Measurements from ENCODE around the gene DNAAF2. TPM values are rescaled to one million over a fixed set of nuclear protein-coding genes. Genes with fewer than 3 reads are reported as not detected.
A peak's percentile ranks its signal among the peaks of the same experiment; 100 is the strongest.

DNAAF2 gene
- total and polyA plus RNA-seq, 2 of the 13 experiments (the other 11 are each of a cell fraction or from before 2014, with no cell fraction given) = 6.1 to 13.6 TPM

DNA sequence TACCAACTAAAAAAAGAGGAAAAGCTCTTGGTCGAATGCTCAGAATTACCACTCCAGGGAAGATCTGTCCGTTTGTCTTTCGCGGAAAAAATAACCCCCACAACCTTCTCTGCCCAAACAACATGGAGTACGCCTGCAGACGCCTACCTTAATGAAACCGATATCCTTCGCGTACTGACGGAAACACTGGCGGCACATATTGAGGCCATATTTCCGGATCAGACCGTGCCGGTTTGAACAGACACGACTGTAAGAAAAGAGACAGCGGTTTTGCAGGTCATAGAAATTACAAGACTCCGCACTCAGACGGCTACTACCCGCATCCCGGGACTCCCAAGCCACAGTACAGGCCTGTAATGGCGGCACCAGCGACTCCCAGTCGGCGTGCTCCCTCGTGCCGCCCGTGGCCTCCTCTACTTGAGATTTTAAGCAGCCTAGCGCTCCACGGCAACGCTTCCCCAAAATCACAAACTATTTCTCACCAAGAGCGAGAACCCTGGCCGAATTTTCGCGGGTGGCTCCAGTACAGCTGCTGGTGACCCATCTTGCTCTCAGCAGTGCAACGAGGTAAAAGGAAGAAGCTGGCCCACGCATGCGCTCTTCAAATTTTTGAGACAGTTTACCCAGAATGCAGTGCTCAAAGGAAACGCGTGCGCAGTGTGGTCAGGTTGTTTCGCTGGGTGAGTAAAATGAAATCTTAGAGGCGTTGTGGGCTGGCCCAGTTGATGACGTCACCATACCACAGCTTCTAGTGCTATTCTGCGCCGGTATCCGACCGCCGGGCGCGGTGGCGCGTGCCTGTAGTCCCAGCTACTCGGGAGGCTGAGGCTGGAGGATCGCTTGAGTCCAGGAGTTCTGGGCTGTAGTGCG lies 49.0 kb downstream of the DNAAF2 start, which contains the start of gene RPS29 (continued):
- TF ChIP-seq ZBTB49 (CRISPR knock-in tag; IDR thresholded peaks at IDR 0.05; ENCODE audit: borderline replicate concordance) (no peak; the same call in 1 of the 2 replicates), FOXK2 (IDR thresholded peaks at IDR 0.05) (peak; percentile 60; the same call in 1 of the 2 replicates), MED13 (CRISPR knock-in tag; IDR thresholded peaks at IDR 0.05) (peak; percentile 77), ZNF558 (CRISPR knock-in tag; IDR thresholded peaks at IDR 0.05; ENCODE audit: borderline replicate concordance) (0 out of 2 replicates have a peak, but pooled peaks have one; percentile 12), MTA1 (CRISPR knock-in tag; IDR thresholded peaks at IDR 0.05; ENCODE audit: borderline replicate concordance) (peak; percentile 73; the same call in 1 of the 2 replicates), FOXA1 (IDR thresholded peaks at IDR 0.05) (no peak), FOXA1 (CRISPR knock-in tag; IDR thresholded peaks at IDR 0.05) (no peak), SKI (IDR thresholded peaks at IDR 0.05; ENCODE audit: partially characterized antibody) (peak; percentile 19), MIER3 (CRISPR knock-in tag; IDR thresholded peaks at IDR 0.05; ENCODE audit: borderline replicate concordance) (peak; percentile 46; the same call in 1 of the 2 replicates), SMAD3 (CRISPR knock-in tag; IDR thresholded peaks at IDR 0.05) (0 out of 2 replicates have a peak, but pooled peaks have one; percentile 46), HIVEP1 (CRISPR knock-in tag; IDR thresholded peaks at IDR 0.05) (peak; percentile 41; the same call in 1 of the 2 replicates), ZNF18 (CRISPR knock-in tag; IDR thresholded peaks at IDR 0.05; ENCODE audit: insufficient replicate concordance) (no peak), TAF1 (CRISPR knock-in tag; IDR thresholded peaks at IDR 0.05) (peak; percentile 97), CREM (IDR thresholded peaks at IDR 0.05) (peak; percentile 95), CREM (CRISPR knock-in tag; IDR thresholded peaks at IDR 0.05) (peak; percentile 64; the same call in 1 of the 2 replicates), ZNF3 (CRISPR knock-in tag; IDR thresholded peaks at IDR 0.05) (peak; percentile 65), ZNF720 (CRISPR knock-in tag; IDR thresholded peaks at IDR 0.05) (no peak), ELF4 (CRISPR knock-in tag; IDR thresholded peaks at IDR 0.05; ENCODE audit: borderline replicate concordance) (peak; percentile 69; the same call in 1 of the 2 replicates)
- TF ChIP-seq, protein P1, sequence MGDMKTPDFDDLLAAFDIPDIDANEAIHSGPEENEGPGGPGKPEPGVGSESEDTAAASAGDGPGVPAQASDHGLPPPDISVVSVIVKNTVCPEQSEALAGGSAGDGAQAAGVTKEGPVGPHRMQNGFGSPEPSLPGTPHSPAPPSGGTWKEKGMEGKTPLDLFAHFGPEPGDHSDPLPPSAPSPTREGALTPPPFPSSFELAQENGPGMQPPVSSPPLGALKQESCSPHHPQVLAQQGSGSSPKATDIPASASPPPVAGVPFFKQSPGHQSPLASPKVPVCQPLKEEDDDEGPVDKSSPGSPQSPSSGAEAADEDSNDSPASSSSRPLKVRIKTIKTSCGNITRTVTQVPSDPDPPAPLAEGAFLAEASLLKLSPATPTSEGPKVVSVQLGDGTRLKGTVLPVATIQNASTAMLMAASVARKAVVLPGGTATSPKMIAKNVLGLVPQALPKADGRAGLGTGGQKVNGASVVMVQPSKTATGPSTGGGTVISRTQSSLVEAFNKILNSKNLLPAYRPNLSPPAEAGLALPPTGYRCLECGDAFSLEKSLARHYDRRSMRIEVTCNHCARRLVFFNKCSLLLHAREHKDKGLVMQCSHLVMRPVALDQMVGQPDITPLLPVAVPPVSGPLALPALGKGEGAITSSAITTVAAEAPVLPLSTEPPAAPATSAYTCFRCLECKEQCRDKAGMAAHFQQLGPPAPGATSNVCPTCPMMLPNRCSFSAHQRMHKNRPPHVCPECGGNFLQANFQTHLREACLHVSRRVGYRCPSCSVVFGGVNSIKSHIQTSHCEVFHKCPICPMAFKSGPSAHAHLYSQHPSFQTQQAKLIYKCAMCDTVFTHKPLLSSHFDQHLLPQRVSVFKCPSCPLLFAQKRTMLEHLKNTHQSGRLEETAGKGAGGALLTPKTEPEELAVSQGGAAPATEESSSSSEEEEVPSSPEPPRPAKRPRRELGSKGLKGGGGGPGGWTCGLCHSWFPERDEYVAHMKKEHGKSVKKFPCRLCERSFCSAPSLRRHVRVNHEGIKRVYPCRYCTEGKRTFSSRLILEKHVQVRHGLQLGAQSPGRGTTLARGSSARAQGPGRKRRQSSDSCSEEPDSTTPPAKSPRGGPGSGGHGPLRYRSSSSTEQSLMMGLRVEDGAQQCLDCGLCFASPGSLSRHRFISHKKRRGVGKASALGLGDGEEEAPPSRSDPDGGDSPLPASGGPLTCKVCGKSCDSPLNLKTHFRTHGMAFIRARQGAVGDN (CRISPR knock-in tag; IDR thresholded peaks at IDR 0.05) = peak; percentile 80
- TF ChIP-seq, protein P2, sequence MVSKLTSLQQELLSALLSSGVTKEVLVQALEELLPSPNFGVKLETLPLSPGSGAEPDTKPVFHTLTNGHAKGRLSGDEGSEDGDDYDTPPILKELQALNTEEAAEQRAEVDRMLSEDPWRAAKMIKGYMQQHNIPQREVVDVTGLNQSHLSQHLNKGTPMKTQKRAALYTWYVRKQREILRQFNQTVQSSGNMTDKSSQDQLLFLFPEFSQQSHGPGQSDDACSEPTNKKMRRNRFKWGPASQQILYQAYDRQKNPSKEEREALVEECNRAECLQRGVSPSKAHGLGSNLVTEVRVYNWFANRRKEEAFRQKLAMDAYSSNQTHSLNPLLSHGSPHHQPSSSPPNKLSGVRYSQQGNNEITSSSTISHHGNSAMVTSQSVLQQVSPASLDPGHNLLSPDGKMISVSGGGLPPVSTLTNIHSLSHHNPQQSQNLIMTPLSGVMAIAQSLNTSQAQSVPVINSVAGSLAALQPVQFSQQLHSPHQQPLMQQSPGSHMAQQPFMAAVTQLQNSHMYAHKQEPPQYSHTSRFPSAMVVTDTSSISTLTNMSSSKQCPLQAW (CRISPR knock-in tag; IDR thresholded peaks at IDR 0.05) = peak; percentile 60
